ENCODE results near the gene CTNNB1. TPM values are rescaled to one million over a fixed set of nuclear protein-coding genes. Genes with fewer than 3 reads are reported as not detected.

CTNNB1 gene
- total and polyA plus RNA-seq, 2 of the 8 experiments (the other 6 are each of a cell fraction or from before 2014, with no cell fraction given): 356 to 579 TPM

- Histone ChIP-seq H3K4ac (replicated peaks; ENCODE audit: insufficient read length, low read depth, low read length) (no peak overlapping the region), H3K27me3 (replicated peaks in 1 of 4; ENCODE audit: control insufficient read depth in 3 of 4, extremely low read depth in 1 of 4, insufficient read depth in 3 of 4, low read length in 3 of 4) (no peaks in the 10 kb centered on the region), H3K27ac (ENCODE audit: low read depth, low read length) (no peak overlapping the region), H3K4me3 (ENCODE audit: extremely low read depth in 1 of 4, insufficient read depth in 2 of 4, low read depth in 3 of 4, low read length in 4 of 4) (no peak overlapping the region), H2BK20ac (ENCODE audit: low read length) (no peak overlapping the region), H4K91ac (replicated peaks; ENCODE audit: insufficient read length, low read length) (no peak overlapping the region), H3K56ac (replicated peaks; ENCODE audit: insufficient read length, low read depth, low read length) (no peak overlapping the region), H2BK5ac (ENCODE audit: low read depth, low read length) (no peak overlapping the region), H3K9ac (replicated peaks in 1 of 4; ENCODE audit: extremely low read depth in 1 of 4, low read depth in 3 of 4, low read length in 3 of 4) (no peak overlapping the region), H3K4me2 (ENCODE audit: insufficient read depth in 1 of 2, low read depth in 2 of 2, low read length in 2 of 2) (no peak overlapping the region), H4K5ac (ENCODE audit: insufficient read length, low read depth, low read length) (no peak overlapping the region), H3K79me1 (ENCODE audit: low read depth, low read length) (no peaks in the 10 kb centered on the region), H3K23me2 (ENCODE audit: low read depth, low read length) (no peaks in the 10 kb centered on the region), H2BK120ac (replicated peaks; ENCODE audit: low read depth, low read length) (no peak overlapping the region), H3K79me2 (ENCODE audit: control insufficient read depth in 1 of 2, insufficient read depth in 2 of 2, low read length in 2 of 2) (no peaks in the 10 kb centered on the region), H2BK12ac (ENCODE audit: low read depth, low read length) (no peak overlapping the region), H3K18ac (ENCODE audit: extremely low read depth, low read length) (no peak overlapping the region), H3K14ac (ENCODE audit: insufficient read length) (no peak overlapping the region), H4K8ac (ENCODE audit: extremely low read depth, insufficient read depth, low read length) (no peak overlapping the region), H3K9me3 (ENCODE audit: insufficient read depth in 2 of 2, low read depth in 1 of 2, low read length in 1 of 2) (no peaks in the 10 kb centered on the region), H2BK15ac (ENCODE audit: low read length) (no peak overlapping the region), H3K36me3 (ENCODE audit: control insufficient read depth in 2 of 4, insufficient read depth in 4 of 4, low read length in 3 of 4) (no peaks in the 10 kb centered on the region), H2AK5ac (ENCODE audit: low read depth, low read length) (no peak overlapping the region; the same call in 1 of the 2 replicates), H2AFZ (ENCODE audit: low read length) (no peak overlapping the region), H3K23ac (ENCODE audit: insufficient read length) (no peak overlapping the region), H3K4me1 (replicated peaks in 1 of 4; ENCODE audit: control insufficient read depth in 3 of 4, insufficient read depth in 4 of 4, low read length in 3 of 4) (peaks cover 0 to 3% (median 0%) of the 10 kb centered on the region in 4 experiments; a peak in 1 of 7 replicates), H4K20me1 (replicated peaks in 1 of 2; ENCODE audit: control insufficient read depth in 1 of 2, insufficient read depth in 2 of 2, low read length in 2 of 2) (no peaks in the 10 kb centered on the region)
- no peak for TF ChIP-seq SUZ12 (IDR thresholded peaks at IDR 0.05; ENCODE audit: low read length)
- TF ChIP-seq CREB1 (IDR thresholded peaks at IDR 0.05): no peak
- TF ChIP-seq CHD2 (IDR thresholded peaks at IDR 0.05; ENCODE audit: low read length): no peak
- TF ChIP-seq E2F6 (IDR thresholded peaks at IDR 0.05): no peak
- TF ChIP-seq POLR2A (IDR thresholded peaks at IDR 0.05; ENCODE audit: control extremely low read depth in 1 of 2, low read depth in 2 of 2, low read length in 2 of 2): no peak
- TF ChIP-seq CEBPB (IDR thresholded peaks at IDR 0.05; ENCODE audit: low read depth, low read length): no peak
- TF ChIP-seq SP1 (IDR thresholded peaks at IDR 0.05; ENCODE audit: low read depth, low read length): no peak
- no peak for TF ChIP-seq KDM4A (IDR thresholded peaks at IDR 0.05; ENCODE audit: low read depth, low read length, severe bottlenecking)
- POLR2A ChIA-PET (ENCODE audit: partially characterized antibody): interaction anchor here (1.5 kb wide), 1 partner anchor 30 kb away, joined by 4 read pairs; the partner anchor contains the start of gene CTNNB1
- no peak for DNase-seq (ENCODE audit: low read depth in 1 of 2, low spot score in 2 of 2)
- WGBS, 2 experiments (ENCODE audit: extremely low coverage in 1 of 2, insufficient coverage in 1 of 2, insufficient read length in 1 of 2, insufficient replicate concordance in 2 of 2, low coverage in 1 of 2, low lambda C conversion rate in 2 of 2, missing lambda C conversion rate in 1 of 2): 91% methylated on average over 5 of the region's 5 CpGs; no CpG with 5 or more reads in 1 of the 2 experiments
- CTCF ChIA-PET (ENCODE audit: partially characterized antibody): interaction anchor here (0.7 kb wide), 1 partner anchor 118 kb away, joined by 3 read pairs; no protein-coding TSS in a partner anchor
- no peak for FAIRE-seq
Measured at GRCh38 chr3:41169023-41169422, 30.3 kb upstream of the CTNNB1 start.

Measured in H1 (cell line).